Upper lobe of left lung (tissue), 4 donors: Measurements from ENCODE around the gene PTPN5.

Source experiments
- CTCF ChIP-seq, 6 experiments: fragments of 450-650 bp in 4 of 6; fragments of 200-600 bp in 2 of 6; sonication (generic) in 2 of 6; IDR thresholded peaks; one replicate each; pipeline ENCODE4 v1.5.1; 2016 to 2019; ENCODE audit warnings: antibody characterized with exemption in 6 of 6
- POLR2A ChIP-seq, 4 donors: fragments of 450-650 bp; IDR thresholded peaks; one replicate each; pipeline ENCODE4 v1.5.1; 2016 to 2017; ENCODE audit warnings: antibody characterized with exemption in 4 of 4, mild to moderate bottlenecking in 2 of 4

- TF ChIP-seq CTCF (IDR thresholded peaks at IDR 0.05) (no peak), POLR2A (IDR thresholded peaks at IDR 0.05) (no peak)
These were observed 3.4 kb upstream of the PTPN5 start for GRCh38 chr11:18794956-18795355.
